Endothelial cell (in vitro differentiated cells): Measurements from ENCODE around the gene ZP1. TPM values are rescaled to one million over a fixed set of nuclear protein-coding genes. Genes with fewer than 3 reads are reported as not detected.

Source experiments
- DNase-seq: peaks from one replicate; pipeline ENCODE4 v3.0.0; 2021; ENCODE audit warnings: low spot score
- H3K27ac Mint-ChIP-seq: one replicate; pipeline ENCODE4 v1.8.0; 2021; ENCODE audit warnings: mixed read lengths, inconsistent platforms; ENCODE audit not compliant: unreplicated experiment
- H3K27me3 Mint-ChIP-seq: one replicate; pipeline ENCODE4 v1.8.0; 2021; ENCODE audit warnings: mild to moderate bottlenecking, moderate library complexity, mixed read lengths, inconsistent platforms; ENCODE audit not compliant: unreplicated experiment
- H3K36me3 Mint-ChIP-seq: one replicate; pipeline ENCODE4 v1.8.0; 2021; ENCODE audit warnings: mild to moderate bottlenecking, low read depth, mixed read lengths, inconsistent platforms; ENCODE audit not compliant: unreplicated experiment
- H3K4me1 Mint-ChIP-seq: one replicate; pipeline ENCODE4 v1.8.0; 2021; ENCODE audit warnings: mild to moderate bottlenecking, mixed read lengths, inconsistent platforms; ENCODE audit not compliant: unreplicated experiment
- H3K4me3 Mint-ChIP-seq: one replicate; pipeline ENCODE4 v1.8.0; 2021; ENCODE audit warnings: mild to moderate bottlenecking, mixed read lengths, inconsistent platforms; ENCODE audit not compliant: unreplicated experiment
- H3K9me3 Mint-ChIP-seq: one replicate; pipeline ENCODE4 v1.8.0; 2021; ENCODE audit warnings: mixed read lengths, inconsistent platforms; ENCODE audit not compliant: unreplicated experiment
- total RNA-seq: library from RNA; stranded (reverse); fragmentation: NEBNext Ultra II Directional; extraction: Animal tissue kit (Norgen Biotek cat#: 25700); gene quantifications from one replicate; pipeline ENCODE4 v1.2.1, GENCODE V29; 2021; ENCODE audit not compliant: unreplicated experiment
- TF ChIP-seq, protein P1 (sequence below): fragments of 200-600 bp; sonication (generic); IDR thresholded peaks from one replicate; pipeline ENCODE4 v1.5.0; 2021; ENCODE audit warnings: antibody characterized with exemption; ENCODE audit not compliant: unreplicated experiment

ZP1 gene
- total RNA-seq, 1 donor from 2014 or later = not detected

DNA sequence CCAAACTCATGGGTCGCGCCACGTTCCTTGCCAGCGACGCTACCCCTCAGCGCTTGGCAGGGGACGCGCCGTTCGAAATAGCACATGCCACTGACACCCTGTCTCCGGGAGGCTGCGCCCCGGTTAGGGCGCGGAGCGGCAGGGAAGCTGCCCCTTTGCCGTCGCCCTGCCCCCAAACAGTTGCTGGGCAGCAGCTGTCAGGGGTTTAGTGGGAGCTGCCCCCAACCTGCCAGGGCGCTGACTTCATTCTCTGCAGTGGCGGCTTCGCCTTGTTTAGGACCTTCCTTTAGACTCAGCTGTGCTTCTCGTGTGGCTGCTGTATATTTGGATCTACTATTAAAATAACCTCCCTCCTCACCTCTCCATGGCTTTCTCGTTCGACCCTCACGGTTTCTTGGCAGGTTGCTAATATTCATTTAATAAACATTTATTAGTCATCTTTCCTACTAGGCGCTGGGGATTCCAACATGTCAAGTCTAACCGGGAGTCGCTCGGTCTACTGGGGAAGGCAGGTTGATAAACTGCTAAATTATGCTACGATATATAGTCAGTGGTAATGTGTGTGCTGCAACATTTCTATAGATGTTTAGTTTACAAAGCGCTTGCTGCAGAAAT lies 47.4 kb downstream of the ZP1 start:
- DNase-seq = peak; percentile 27
- H3K4me3 Mint-ChIP-seq = peak overlapping the region; percentile 95
- peaks cover 6% of the 10 kb centered on the region for H3K36me3 Mint-ChIP-seq
- H3K4me1 Mint-ChIP-seq = peaks cover 58% of the 10 kb centered on the region
- TF ChIP-seq, protein P1, sequence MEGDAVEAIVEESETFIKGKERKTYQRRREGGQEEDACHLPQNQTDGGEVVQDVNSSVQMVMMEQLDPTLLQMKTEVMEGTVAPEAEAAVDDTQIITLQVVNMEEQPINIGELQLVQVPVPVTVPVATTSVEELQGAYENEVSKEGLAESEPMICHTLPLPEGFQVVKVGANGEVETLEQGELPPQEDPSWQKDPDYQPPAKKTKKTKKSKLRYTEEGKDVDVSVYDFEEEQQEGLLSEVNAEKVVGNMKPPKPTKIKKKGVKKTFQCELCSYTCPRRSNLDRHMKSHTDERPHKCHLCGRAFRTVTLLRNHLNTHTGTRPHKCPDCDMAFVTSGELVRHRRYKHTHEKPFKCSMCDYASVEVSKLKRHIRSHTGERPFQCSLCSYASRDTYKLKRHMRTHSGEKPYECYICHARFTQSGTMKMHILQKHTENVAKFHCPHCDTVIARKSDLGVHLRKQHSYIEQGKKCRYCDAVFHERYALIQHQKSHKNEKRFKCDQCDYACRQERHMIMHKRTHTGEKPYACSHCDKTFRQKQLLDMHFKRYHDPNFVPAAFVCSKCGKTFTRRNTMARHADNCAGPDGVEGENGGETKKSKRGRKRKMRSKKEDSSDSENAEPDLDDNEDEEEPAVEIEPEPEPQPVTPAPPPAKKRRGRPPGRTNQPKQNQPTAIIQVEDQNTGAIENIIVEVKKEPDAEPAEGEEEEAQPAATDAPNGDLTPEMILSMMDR = no peak
- H3K27ac Mint-ChIP-seq = peak overlapping the region; percentile 92
- peaks cover 19% of the 10 kb centered on the region for H3K27me3 Mint-ChIP-seq
- H3K9me3 Mint-ChIP-seq = no peaks in the 10 kb centered on the region

GRCh38 chr11:60915248-60915914 lies 48.0 kb downstream of the ZP1 start:
- H3K27ac Mint-ChIP-seq = peak overlapping the region; percentile 94
- peak overlapping the region; percentile 95 for H3K4me3 Mint-ChIP-seq
- TF ChIP-seq, protein P1 = no peak
- H3K36me3 Mint-ChIP-seq = peaks cover 10% of the 10 kb centered on the region
- peak; percentile 59 for DNase-seq
- H3K9me3 Mint-ChIP-seq = no peaks in the 10 kb centered on the region
- peaks cover 55% of the 10 kb centered on the region for H3K4me1 Mint-ChIP-seq
- H3K27me3 Mint-ChIP-seq = peaks cover 19% of the 10 kb centered on the region

- peak overlapping the region; percentile 62 for H3K4me3 Mint-ChIP-seq
- no peak overlapping the region for H3K27ac Mint-ChIP-seq
- peaks cover 41% of the 10 kb centered on the region for H3K4me1 Mint-ChIP-seq
- peaks cover 22% of the 10 kb centered on the region for H3K36me3 Mint-ChIP-seq
- TF ChIP-seq, protein P1 = no peak
- peaks cover 16% of the 10 kb centered on the region for H3K27me3 Mint-ChIP-seq
- H3K9me3 Mint-ChIP-seq = no peaks in the 10 kb centered on the region
- DNase-seq = no peak
These were observed 49.4 kb downstream of the ZP1 start for GRCh38 chr11:60916669-60917206.

- Mint-ChIP-seq H3K27ac (no peak overlapping the region), H3K9me3 (no peaks in the 10 kb centered on the region), H3K36me3 (peaks cover 24% of the 10 kb centered on the region), H3K4me1 (peaks cover 36% of the 10 kb centered on the region), H3K4me3 (peak overlapping the region; percentile 62), H3K27me3 (peaks cover 12% of the 10 kb centered on the region)
- DNase-seq = no peak
- TF ChIP-seq, protein P1 = no peak
These were observed 49.9 kb downstream of the ZP1 start for GRCh38 chr11:60917267-60917666.
